ENCODE results near the gene HNF1B. TPM values are rescaled to one million over a fixed set of nuclear protein-coding genes. Genes with fewer than 3 reads are reported as not detected.

The HNF1B gene
- total RNA-seq, 1 donor from 2014 or later = 40.0 TPM

DNA sequence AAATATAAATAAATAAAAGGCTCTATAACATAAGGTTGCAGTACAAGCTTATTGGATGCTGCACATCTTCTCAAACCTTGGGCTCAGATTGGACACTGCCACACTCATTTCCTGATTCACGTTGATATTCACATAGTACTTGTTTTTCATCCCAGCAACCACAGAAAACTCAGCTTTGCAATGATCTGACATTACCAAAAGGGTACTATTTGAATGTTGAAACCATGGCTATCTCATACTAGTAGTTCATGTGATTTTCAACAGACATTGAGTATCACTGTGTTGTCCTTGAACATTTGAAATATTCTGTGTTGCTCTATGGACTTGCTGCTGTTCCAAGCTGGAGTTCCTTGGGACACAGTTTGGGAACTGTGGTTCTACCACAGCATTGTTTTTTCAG lies 87.7 kb downstream of the HNF1B start:
- POLR2A ChIA-PET = no interaction called here
- intact Hi-C loops (cut with micrococcal nuclease) = no loop called here
- TF ChIP-seq, protein P1, sequence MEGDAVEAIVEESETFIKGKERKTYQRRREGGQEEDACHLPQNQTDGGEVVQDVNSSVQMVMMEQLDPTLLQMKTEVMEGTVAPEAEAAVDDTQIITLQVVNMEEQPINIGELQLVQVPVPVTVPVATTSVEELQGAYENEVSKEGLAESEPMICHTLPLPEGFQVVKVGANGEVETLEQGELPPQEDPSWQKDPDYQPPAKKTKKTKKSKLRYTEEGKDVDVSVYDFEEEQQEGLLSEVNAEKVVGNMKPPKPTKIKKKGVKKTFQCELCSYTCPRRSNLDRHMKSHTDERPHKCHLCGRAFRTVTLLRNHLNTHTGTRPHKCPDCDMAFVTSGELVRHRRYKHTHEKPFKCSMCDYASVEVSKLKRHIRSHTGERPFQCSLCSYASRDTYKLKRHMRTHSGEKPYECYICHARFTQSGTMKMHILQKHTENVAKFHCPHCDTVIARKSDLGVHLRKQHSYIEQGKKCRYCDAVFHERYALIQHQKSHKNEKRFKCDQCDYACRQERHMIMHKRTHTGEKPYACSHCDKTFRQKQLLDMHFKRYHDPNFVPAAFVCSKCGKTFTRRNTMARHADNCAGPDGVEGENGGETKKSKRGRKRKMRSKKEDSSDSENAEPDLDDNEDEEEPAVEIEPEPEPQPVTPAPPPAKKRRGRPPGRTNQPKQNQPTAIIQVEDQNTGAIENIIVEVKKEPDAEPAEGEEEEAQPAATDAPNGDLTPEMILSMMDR (IDR thresholded peaks at IDR 0.05) = no peak
- CTCF ChIA-PET = interaction anchor here (0.9 to 1.1 kb wide), 2 partner anchors 8 to 9 kb away, joined by 3 read pairs; no protein-coding TSS in a partner anchor
- Mint-ChIP-seq H3K27me3 (peaks cover 7% of the 10 kb centered on the region), H3K36me3 (ENCODE audit: low read depth) (no peaks in the 10 kb centered on the region), H3K27ac (no peak overlapping the region), H3K9me3 (no peaks in the 10 kb centered on the region), H3K4me3 (no peak overlapping the region), H3K4me1 (no peaks in the 10 kb centered on the region)
- no peak for DNase-seq
- ATAC-seq (ENCODE audit: low read depth) = no peak

DNA sequence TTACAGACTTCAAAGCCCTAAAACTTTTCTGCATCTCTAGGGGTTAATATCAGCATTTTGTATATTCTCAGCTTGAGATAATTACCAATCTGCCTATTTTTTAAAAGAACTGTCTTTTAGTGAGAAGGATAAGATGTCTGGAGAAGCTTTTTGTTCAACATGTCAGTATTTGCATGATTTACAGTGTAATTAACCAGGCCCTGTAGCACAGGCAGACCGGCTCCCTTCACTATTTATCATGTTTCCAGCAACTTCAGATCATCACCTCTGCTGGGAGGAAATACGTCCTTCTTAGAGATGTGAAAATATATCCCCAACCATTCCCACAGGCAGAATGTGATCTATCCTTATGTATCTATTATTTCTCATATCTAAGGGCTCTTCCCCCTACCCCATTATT lies 93.0 kb downstream of the HNF1B start:
- intact Hi-C loops (cut with micrococcal nuclease) = loop anchor here (2.0 kb wide), 1 partner anchor 139 kb away; no protein-coding TSS in a partner anchor
- CTCF ChIA-PET = no interaction called here
- Mint-ChIP-seq H3K4me1 (no peaks in the 10 kb centered on the region), H3K36me3 (ENCODE audit: low read depth) (no peaks in the 10 kb centered on the region), H3K4me3 (no peak overlapping the region), H3K9me3 (no peaks in the 10 kb centered on the region), H3K27me3 (peaks cover 28% of the 10 kb centered on the region), H3K27ac (no peak overlapping the region)
- ATAC-seq (ENCODE audit: low read depth) (no peak), DNase-seq (no peak)
- TF ChIP-seq, protein P1 (IDR thresholded peaks at IDR 0.05) = no peak
- POLR2A ChIA-PET = no interaction called here

DNA sequence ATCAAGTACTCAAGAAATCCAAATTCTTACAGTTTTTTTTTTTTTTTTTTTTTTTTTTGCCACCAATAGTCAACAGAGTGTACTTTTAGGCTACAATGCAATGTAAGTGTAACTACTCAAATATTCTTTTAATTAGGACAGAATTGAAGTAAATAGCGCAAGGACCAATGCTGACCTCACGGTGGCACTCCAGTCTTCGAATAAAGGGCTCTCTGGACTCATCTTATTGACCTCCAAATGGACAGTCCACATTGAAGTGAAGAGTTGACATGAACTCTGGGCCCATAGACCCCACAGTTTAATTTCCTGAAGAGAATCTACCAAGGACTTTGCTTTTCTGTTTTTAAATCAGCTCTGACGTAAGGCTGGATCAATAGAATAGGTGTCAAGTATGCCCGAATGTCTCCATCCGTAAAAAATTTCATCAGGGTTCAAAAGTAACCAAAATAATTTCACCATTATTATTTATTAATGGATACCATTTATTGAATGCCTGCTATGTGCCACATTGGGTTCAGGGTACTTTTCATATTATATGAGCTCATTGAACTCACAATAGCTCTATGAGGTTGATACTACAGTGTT lies 94.3 kb downstream of the HNF1B start:
- H3K36me3 Mint-ChIP-seq (ENCODE audit: low read depth) = no peaks in the 10 kb centered on the region
- H3K9me3 Mint-ChIP-seq = no peaks in the 10 kb centered on the region
- TF ChIP-seq, protein P1 (IDR thresholded peaks at IDR 0.05) = no peak
- DNase-seq (no peak), ATAC-seq (ENCODE audit: low read depth) (no peak)
- H3K27me3 Mint-ChIP-seq = peaks cover 33% of the 10 kb centered on the region
- CTCF ChIA-PET = interaction anchor here (0.6 to 2.1 kb wide), 4 partner anchors 141 to 170 kb away, joined by 3 to 14 read pairs (median 6); no protein-coding TSS in a partner anchor
- POLR2A ChIA-PET = interaction anchor here (0.6 to 1.5 kb wide), 3 partner anchors 8 to 190 kb away, joined by 3 to 6 read pairs (median 3); no protein-coding TSS in a partner anchor
- no peak overlapping the region for H3K4me3 Mint-ChIP-seq
- intact Hi-C loops (cut with micrococcal nuclease) = loop anchor here (2.0 kb wide), 1 partner anchor 140 kb away; no protein-coding TSS in a partner anchor
- no peaks in the 10 kb centered on the region for H3K4me1 Mint-ChIP-seq
- H3K27ac Mint-ChIP-seq = no peak overlapping the region

DNA sequence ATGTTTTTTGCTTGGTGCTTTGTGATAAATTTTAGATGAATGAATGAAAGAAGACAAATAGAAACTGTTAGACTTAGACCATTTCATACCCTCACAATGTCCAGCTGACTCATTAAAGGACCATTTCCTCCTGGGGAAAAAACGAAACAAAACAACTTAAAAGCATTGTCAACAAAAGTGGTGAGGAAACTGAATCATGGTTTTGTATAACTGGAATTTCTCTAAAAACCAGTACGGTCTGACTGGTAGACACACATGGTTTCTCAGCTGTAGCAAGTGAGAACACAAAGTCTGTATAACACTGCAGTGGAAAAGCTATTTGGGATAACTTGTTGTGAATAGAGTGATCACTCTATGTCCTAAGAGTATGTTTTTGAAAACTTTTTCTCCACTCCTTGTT lies 96.3 kb downstream of the HNF1B start:
- no peak overlapping the region for H3K4me3 Mint-ChIP-seq
- peaks cover 33% of the 10 kb centered on the region for H3K27me3 Mint-ChIP-seq
- ATAC-seq (ENCODE audit: low read depth) (no peak), DNase-seq (no peak)
- peaks cover 4% of the 10 kb centered on the region for H3K4me1 Mint-ChIP-seq
- intact Hi-C loops (cut with micrococcal nuclease) = no loop called here
- H3K9me3 Mint-ChIP-seq = no peaks in the 10 kb centered on the region
- no peak overlapping the region for H3K27ac Mint-ChIP-seq
- TF ChIP-seq, protein P1 (IDR thresholded peaks at IDR 0.05) = no peak
- H3K36me3 Mint-ChIP-seq (ENCODE audit: low read depth) = no peaks in the 10 kb centered on the region
- ChIA-PET CTCF (interaction anchor here (1.0 to 1.9 kb wide), 2 partner anchors 9 to 143 kb away, joined by 3 to 5 read pairs; no protein-coding TSS in a partner anchor), POLR2A (no interaction called here)

DNA sequence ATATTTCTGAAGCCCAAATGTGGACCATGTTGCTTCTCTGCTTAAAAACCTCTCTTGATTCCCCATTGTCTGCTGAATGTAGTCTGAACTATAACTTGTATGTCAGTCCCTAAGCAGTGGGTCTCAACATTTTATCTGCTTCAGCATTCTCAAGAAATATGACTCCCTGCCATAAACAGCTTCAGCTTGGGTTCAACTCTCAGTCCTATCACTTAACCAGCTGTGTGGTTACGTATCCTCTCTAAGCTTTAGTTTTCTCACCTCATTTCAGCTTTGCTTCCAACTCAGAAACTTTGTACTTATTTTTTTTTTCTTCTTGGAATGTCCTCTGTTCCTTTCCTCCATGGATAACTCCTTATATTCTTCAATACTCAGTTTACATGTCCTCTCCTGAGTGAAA lies 97.0 kb downstream of the HNF1B start:
- DNase-seq (no peak), ATAC-seq (ENCODE audit: low read depth) (no peak)
- Mint-ChIP-seq H3K27me3 (peaks cover 33% of the 10 kb centered on the region), H3K27ac (no peak overlapping the region), H3K4me3 (no peak overlapping the region), H3K36me3 (ENCODE audit: low read depth) (peaks cover 4% of the 10 kb centered on the region), H3K4me1 (peaks cover 10% of the 10 kb centered on the region), H3K9me3 (no peaks in the 10 kb centered on the region)
- ChIA-PET POLR2A (no interaction called here), CTCF (interaction anchor here (1.0 kb wide), 1 partner anchor 10 kb away, joined by 3 read pairs; no protein-coding TSS in a partner anchor)
- TF ChIP-seq, protein P1 (IDR thresholded peaks at IDR 0.05) = no peak
- intact Hi-C loops (cut with micrococcal nuclease) = no loop called here

All from activated B cell treated with CpG ODN at 0.5 μM for 24 hours (primary cell).